Endothelial cell of umbilical vein (primary cell): ENCODE data around the gene TICAM2.
A peak's percentile ranks its signal among the peaks of the same experiment; 100 is the strongest.

ENCODE experiments used
- CTCF ChIP-seq, 2 donors: IDR thresholded peaks; 1 replicate in 1 of 2; 2 replicates in 1 of 2; pipeline ENCODE4 v1.5.1; 2011; ENCODE audit warnings: low read length in 2 of 2, mild to moderate bottlenecking in 2 of 2, moderate library complexity in 2 of 2, control low read depth in 1 of 2, inconsistent platforms in 1 of 2, low read depth in 1 of 2; ENCODE audit not compliant: insufficient read depth in 1 of 2; ENCODE audit errors: extremely low read depth in 1 of 2
- EZH2 ChIP-seq: IDR thresholded peaks from 2 replicates; pipeline ENCODE4 v1.6.1; 2012; ENCODE audit warnings: borderline replicate concordance, low read depth, mild to moderate bottlenecking, moderate library complexity, low read length, inconsistent platforms; ENCODE audit not compliant: severe bottlenecking
- FOS ChIP-seq: IDR thresholded peaks from 2 replicates; pipeline ENCODE4 v1.6.1; 2011; ENCODE audit warnings: mild to moderate bottlenecking, low read length, moderate library complexity, borderline replicate concordance; ENCODE audit not compliant: insufficient read depth
- GATA2 ChIP-seq: IDR thresholded peaks from 2 replicates; pipeline ENCODE4 v1.7.0; 2011; ENCODE audit warnings: low read depth, mild to moderate bottlenecking, moderate library complexity, mixed read lengths, low read length; ENCODE audit not compliant: insufficient read length, insufficient read depth
- JUN ChIP-seq: IDR thresholded peaks from 2 replicates; pipeline ENCODE4 v1.6.1; 2011; ENCODE audit warnings: borderline replicate concordance, low read depth; ENCODE audit not compliant: insufficient read length, insufficient read depth
- MAX ChIP-seq: IDR thresholded peaks from 2 replicates; pipeline ENCODE4 v1.6.1; 2011; ENCODE audit not compliant: insufficient read depth, insufficient read length
- POLR2A ChIP-seq: IDR thresholded peaks from 2 replicates; pipeline ENCODE4 v1.6.1; 2012; ENCODE audit warnings: low read depth, mild to moderate bottlenecking, control low read depth, low read length
- POLR2AphosphoS5 ChIP-seq: IDR thresholded peaks from 2 replicates; pipeline ENCODE4 v1.6.1; 2012; ENCODE audit warnings: low read depth, mild to moderate bottlenecking, control low read depth, low read length, moderate library complexity; ENCODE audit not compliant: insufficient read depth

DNA sequence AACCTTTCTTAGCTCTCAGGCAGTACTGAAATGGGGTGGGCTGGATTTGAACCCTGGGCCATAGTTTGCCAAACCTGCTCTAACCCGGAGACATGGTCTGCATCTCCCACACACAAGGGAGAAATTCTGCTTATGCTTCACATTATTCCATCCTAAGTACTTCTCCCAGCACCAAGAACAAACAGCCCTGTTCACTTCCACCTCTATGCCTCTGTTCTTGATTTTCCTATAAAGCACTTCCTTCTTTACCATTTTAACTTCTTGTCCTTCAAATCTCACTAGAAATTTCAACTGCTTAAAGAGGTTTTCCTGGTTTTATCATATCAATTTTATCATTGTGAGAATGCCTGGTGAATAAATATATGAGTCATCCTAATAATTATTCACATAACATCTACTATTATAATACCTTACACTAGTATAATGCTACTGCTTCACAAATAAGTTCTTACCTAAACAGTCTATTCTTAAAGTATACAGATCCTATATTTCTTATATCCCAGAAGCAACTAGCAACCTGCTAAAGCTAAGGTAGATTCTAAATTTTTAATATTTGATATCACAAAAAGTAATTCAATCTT, 70.4 kb downstream of the TICAM2 start:
- TF ChIP-seq CTCF (IDR thresholded peaks at IDR 0.05; ENCODE audit: extremely low read depth in 1 of 2, insufficient read depth in 1 of 2, low read depth in 1 of 2, low read length in 2 of 2) (no peak), MAX (no peak), POLR2A (no peak), POLR2AphosphoS5 (no peak), EZH2 (no peak), GATA2 (no peak), JUN (peak; percentile 16), FOS (peak; percentile 54)
